SKM-1 treated with dmso at 0.1 percent for 144 hours (cell line): Measurements from ENCODE around the gene DLG4.
"Not testable (repeated sequence)": the region's sequence is repeated elsewhere in the genome, so short reads cannot be mapped to it uniquely, and the experiment has no call there.

Experiments used
- DNase-seq: peaks from one replicate; lab custom pipeline; 2025; ENCODE audit not compliant: unreplicated experiment; lab: John Stamatoyannopoulos, UW

DLG4 gene

GRCh38 chr17:7190276-7190917 is 29.2 kb downstream of the DLG4 start:
- no peak for DNase-seq

DNA sequence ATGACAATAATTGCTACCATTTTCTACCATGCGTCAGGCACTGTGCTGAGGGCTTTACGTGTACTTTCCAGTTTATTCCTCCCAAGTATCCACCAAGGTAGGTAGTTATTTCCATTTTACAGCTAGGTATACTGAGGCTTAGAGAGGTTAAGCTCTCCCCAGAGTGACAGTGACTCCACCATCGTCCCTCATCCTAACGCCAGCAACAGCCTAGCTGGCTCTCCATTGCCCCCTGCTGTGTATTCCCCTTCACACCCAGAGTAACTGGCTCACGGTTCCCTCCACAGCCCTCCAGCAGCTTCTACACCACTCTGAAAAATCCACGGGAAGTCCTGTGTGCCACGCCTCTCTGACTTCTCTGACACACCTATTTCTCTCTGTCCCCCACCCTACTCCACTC is 33.4 kb downstream of the DLG4 start:
- DNase-seq: no peak

GRCh38 chr17:7184647-7185046 is 35.0 kb downstream of the DLG4 start:
- DNase-seq: no peak

DNA sequence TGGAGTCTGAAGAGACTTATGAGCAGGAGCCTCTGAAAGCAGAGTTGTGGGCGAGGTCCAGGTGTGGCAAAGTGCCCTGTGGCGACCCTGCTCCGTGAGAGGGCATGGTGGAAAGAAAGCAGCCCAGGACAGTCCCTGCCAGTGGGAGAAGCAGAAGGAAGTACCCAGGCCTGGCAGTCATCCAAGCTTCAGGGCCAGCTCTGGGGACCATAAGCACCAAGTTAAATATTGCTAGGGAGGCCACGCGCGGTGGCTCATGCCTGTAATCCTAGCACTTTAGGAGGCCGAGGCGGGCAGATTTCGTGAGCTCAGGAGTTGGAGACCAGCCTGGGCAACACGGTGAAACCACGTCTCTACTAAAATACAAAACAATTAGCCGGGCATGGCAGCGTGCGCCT is 35.5 kb downstream of the DLG4 start:
- DNase-seq: no peak

DNA sequence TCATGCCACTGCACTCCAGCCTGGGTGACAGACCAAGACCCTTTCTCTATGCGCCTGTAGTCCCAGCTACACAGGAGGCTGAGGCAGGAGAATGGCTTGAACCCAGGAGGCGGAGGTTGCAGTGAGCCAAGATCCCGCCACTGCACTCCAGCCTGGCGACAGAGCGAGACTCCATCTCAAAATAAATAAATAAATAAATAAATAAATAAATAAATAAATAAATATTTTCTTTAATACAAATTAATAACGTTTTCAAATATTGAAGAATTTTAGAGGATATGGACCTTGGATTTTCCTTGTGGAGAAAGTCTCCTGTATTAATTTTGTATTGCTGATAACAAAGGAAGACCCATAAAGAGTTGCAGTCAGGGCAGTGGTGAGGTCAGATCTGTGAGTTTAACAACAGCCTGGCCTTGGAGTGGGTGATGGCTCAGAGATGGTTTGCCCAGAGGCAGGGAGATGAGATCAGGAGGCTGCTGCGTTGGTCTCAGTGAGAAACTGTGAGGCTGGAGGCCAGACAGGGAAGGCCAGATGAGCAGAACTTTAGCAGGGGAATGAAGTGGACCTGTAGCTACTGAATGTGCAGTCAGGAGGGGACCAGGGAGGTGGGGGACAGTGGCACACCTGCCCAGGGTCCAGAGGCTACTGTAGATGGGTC is 36.1 kb downstream of the DLG4 start:
- DNase-seq: no peak

DNA sequence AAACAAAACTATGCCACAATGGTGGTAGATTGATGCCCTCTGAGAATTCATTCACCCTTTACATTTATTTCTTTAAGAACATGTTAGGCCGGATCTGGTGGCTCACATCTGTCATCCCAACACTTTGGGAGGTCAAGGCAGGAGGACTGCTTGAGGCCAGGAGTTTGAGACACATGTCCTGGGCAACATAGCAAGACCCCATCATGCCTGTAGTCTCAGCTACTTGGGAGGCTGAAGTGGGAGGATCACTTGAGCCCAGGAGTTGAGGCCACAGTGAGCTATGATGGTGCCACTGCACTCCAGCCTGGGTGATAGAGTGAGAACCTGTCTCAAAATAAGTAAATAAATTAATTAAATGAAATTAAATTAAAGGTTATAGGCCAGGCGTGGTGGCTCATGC is 37.5 kb downstream of the DLG4 start:
- DNase-seq: not testable (repeated sequence)

GRCh38 chr17:7179317-7180254 is 40.0 kb downstream of the DLG4 start, which contains the start of gene ASGR1:
Gene ASGR1 (minus strand): TSS chr17:7179370. CDS start chr17:7178563, 807 bp downstream.
- no peak for DNase-seq

- DNase-seq: no peak
Observed at GRCh38 chr17:7178973-7179316, 40.7 kb downstream of the DLG4 start.

DNA sequence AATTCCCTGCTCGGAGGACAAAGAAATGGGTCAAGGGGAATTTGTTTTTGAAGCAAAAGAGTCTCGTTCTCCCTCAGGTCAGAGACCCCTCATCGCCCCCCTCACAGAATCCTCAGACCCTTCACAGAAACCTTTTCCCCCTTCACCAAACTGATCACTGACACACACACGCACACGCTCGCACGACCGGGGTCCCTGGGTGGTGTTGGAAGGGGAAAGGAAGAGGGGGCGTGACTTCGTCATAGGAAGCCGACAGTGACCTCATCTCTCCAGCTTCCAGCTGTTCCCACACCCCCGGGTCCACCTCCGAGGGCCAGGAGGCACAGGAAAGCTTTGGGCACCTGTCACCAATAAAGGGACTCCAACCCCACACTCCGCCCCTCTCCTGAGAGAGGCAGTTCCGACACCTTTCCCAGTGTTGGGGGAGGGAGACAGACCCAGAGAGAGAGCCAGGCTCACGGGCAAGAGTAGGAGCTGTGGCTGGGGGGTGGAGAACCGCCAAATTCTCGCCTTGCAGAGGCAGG is 41.6 kb downstream of the DLG4 start:
- DNase-seq: no peak

- peak; percentile 33 for DNase-seq
Observed at GRCh38 chr17:7177191-7177953, 42.3 kb downstream of the DLG4 start.

DNA sequence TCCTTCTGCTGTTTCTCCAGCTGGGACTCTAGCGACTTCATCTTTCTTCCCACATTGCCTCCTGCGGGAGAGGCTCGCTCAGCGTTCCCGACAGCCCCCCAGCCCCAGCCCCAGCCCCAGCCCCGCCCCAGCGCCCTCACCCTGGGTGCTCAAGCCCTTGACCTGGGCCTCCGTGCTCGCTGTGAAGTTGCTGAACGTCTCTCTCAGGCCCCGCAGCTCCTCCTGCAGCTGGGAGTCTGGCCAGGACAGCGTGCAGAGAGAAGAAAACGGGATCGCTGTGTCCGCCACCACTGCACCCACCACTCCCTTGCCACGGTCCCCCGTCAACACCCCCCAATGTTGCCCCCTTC is 42.8 kb downstream of the DLG4 start:
- no peak for DNase-seq

DNA sequence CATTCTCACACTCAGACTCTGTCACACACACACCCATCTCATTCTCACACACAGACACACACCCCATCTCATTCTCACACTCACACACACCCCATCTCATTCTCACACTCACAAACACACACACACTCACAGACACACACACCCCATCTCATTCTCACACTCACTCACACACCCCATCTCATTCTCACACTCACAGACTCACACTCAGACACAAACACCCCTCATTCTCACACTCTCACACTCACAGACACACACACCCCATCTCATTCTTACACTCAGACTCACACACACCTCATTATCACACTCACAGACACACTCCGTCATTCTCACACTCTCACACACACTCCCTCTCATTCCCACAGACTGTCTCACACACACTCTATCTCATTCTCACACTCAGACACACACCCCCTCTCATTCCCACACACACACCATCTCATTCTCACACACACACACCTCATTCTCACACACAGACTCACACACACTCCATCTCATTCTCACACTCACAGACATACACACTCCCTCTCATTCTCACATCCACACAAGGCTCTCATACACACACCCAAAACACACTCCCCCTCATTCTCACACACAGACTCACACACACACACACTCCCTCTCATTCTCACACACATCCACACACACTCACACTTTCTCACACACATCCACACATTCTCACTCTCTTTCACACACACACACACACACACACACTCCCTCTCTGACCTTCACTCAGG is 43.4 kb downstream of the DLG4 start:
- no peak for DNase-seq

DNA sequence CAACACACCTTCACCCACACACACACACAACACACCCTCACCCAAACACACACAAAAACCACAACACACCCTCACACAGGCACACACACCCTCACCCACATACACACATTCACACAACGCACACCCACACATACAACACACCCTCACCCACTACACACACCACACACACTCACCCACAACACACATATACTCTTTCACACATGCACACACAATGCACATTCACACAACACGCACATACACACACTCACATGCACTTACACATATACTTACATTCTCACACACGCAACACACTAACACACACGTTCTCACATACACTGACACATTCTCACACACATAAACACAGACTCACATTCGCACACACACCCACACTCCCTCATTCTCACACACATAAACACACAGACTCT is 44.3 kb downstream of the DLG4 start:
- DNase-seq: no peak

GRCh38 chr17:7174603-7175326 is 44.9 kb downstream of the DLG4 start:
- no peak for DNase-seq

DNA sequence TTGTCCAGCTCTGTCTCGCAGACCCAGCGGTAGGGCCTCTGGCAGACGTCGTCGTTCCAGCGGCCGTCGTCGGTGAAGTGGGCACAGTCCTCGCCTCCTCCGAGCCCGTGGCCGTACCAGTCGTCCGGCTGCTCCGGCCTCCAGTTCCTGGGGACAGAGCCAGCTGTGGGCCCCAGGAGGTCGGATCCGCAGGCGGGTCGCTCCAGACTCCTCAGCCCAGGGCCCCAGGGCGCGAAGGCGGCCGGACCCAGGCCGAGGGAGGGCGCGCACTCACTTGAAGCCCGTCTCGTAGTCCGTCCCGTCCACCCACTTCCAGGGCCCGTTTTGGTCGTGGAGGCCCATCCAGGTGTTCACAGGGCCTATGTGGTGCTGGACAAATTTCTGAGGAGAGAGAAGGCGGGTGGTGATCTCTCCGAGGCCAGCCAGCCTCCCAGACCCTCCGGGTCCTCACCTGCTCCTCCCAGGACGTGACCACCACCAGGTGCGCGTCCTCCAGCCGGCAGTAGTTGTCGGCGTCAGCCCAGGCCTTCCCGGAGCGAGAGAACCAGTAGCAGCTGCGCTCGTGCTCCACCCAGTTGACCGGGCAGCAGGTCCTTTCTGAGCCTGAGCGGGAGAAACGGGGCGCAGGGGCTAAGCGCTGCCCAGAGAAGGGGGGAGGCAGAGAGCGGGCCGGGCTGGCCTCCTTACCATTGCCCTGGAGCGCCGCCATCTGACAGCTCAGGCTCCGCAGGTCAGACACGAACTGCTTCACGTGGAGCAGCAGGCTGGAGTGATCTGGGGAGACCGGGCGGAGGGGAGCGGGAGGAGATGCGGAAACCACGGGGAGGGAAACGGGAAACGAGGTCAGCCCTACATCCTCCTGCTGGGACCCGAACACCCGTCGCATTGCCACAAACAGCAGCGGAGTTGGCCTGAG is 45.7 kb downstream of the DLG4 start:
- DNase-seq: no peak

DNA sequence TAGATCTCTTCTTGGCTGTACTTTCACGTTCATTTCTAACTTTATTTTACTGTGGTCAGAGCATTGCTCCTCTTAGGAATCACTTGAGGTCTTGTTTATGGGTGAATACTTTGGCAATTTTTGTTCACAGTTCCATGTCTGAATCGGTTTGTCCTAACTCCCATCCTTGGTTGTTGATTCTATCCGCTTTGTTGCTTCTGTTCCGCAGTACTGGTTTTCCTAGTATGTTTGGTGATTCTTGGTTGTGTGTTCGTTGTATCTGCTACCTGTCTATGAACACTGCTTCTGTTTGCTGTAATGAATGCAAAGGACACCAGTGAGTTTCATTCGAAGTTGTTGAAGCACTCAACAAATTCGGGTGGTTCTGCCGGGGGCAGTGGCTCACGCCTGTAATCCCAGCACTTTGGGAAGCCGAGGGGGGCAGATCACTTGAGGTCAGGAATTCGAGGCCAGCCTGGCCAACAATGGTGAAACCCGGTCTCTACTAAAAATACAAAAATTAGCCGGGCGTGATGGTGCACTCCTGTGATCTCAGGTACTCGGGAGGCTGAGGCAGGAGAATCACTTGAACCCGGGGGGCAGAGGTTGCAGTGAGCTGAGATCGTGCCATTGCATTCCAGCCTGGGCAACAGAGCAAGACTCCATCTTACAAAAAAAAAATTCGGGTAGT is 47.0 kb downstream of the DLG4 start:
- not testable (repeated sequence) for DNase-seq

- not testable (repeated sequence) for DNase-seq
Observed at GRCh38 chr17:7169565-7169908, 50.1 kb downstream of the DLG4 start.
